Measurements from ENCODE around the gene PLEKHA4.

Gene PLEKHA4

DNA sequence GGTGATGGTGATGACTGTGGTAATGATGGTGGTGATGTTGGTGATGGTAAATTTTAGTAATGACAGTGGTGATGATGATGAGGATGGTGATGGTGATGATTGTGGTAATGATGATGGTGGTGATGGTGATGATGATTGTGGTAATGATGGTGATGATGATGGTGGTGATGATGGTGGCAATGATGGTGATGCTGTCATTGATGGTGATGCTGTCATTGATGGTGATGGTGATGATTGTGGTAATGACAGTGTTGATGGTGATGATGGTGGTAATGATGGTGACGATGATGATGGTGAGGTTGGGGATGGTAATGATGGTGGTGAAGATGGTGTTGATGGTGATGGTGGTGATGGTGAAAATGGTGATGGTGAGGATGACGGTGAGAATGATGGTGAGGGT, 45.9 kb downstream of the PLEKHA4 start:
- no peak for DNase-seq

GRCh38 chr19:48821633-48822032, 46.8 kb downstream of the PLEKHA4 start:
- no peak for DNase-seq

- DNase-seq = no peak
These were observed 49.0 kb downstream of the PLEKHA4 start for GRCh38 chr19:48819366-48819816.

DNA sequence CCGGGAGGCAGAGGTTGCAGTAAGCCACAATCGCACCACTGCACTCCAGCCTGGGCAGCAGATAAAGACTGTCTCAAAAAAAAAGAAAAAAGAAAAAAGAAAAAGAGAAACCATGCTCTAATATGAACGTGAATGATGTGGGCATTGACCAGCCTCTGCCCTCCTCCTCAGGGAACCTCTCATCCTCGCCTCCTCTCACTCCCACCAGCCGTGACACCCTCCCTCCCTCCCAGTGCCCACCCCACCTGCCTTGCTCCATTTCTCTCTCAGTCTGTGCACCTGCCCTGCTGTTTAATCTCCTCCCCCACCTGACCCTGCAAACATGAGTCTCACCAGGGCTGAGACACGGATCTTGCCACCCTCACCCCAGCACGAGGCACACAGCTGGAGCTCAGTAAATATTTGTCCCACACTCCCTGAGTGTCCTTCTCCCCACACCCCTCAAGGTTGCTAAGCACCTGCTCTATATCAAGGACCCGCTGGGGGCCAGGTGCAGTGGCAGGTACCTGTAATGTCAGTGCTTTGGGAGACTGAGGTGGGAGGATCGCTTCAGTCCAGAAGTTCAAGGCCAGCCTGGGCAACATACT, 50.1 kb downstream of the PLEKHA4 start:
- no peak for DNase-seq

- DNase-seq = no peak
These were observed 50.8 kb downstream of the PLEKHA4 start for GRCh38 chr19:48817585-48818124.

- no peak for DNase-seq
These were observed 52.4 kb downstream of the PLEKHA4 start for GRCh38 chr19:48815870-48816501.

- DNase-seq = no peak
These were observed 53.5 kb downstream of the PLEKHA4 start for GRCh38 chr19:48814895-48815294.

- DNase-seq = no peak
These were observed 55.1 kb downstream of the PLEKHA4 start for GRCh38 chr19:48813123-48813913.

GRCh38 chr19:48812094-48812929, 56.1 kb downstream of the PLEKHA4 start:
- DNase-seq = peak; percentile 68

- DNase-seq = no peak
These were observed 58.3 kb downstream of the PLEKHA4 start for GRCh38 chr19:48810151-48810550.

- no peak for DNase-seq
These were observed 60.7 kb downstream of the PLEKHA4 start for GRCh38 chr19:48807590-48808308.

GRCh38 chr19:48806818-48807589, 61.4 kb downstream of the PLEKHA4 start:
- DNase-seq = no peak

- DNase-seq = peak; percentile 39
These were observed 61.9 kb downstream of the PLEKHA4 start for GRCh38 chr19:48806518-48806817.

DNA sequence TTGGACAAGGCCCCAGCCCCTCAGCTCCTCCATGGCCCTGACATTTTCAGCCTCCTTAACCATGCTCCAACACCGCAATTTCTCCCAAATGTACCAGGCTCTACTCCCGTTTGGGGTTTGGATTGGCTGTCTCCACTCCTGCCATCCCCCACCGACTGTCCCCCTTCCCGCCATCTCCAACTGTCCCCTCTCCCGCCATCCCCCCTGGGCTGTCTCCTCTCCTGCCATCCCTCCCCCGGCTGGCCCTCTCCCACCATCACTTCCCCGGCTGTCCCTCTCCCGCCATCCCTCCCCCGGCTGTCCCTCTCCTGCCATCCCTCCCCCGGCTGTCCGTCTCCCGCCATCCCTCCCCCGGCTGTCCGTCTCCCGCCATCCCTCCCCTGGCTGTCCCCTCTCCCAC, 63.0 kb downstream of the PLEKHA4 start:
- DNase-seq = no peak

DNA sequence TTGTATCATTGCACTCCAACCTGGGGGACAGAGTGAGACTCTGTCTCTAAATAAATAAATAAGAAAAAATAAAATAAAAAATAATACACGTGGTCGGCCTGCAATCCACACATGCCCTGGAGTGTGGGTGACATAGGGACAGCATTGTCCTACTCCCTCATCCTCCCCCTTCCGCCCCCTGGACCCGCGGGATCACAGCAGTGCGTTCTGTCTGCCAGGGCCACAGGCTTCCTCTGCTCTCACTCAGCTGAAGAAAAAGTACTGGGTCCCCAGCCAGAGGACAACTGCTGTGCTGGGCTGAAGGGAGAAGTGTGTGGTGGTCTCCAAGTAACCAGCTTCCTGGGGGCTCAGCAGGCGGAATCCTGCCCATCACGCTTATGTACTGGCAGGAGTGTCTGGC, 63.9 kb downstream of the PLEKHA4 start:
- no peak for DNase-seq

- DNase-seq = no peak
These were observed 65.8 kb downstream of the PLEKHA4 start for GRCh38 chr19:48802623-48803022.

DNA sequence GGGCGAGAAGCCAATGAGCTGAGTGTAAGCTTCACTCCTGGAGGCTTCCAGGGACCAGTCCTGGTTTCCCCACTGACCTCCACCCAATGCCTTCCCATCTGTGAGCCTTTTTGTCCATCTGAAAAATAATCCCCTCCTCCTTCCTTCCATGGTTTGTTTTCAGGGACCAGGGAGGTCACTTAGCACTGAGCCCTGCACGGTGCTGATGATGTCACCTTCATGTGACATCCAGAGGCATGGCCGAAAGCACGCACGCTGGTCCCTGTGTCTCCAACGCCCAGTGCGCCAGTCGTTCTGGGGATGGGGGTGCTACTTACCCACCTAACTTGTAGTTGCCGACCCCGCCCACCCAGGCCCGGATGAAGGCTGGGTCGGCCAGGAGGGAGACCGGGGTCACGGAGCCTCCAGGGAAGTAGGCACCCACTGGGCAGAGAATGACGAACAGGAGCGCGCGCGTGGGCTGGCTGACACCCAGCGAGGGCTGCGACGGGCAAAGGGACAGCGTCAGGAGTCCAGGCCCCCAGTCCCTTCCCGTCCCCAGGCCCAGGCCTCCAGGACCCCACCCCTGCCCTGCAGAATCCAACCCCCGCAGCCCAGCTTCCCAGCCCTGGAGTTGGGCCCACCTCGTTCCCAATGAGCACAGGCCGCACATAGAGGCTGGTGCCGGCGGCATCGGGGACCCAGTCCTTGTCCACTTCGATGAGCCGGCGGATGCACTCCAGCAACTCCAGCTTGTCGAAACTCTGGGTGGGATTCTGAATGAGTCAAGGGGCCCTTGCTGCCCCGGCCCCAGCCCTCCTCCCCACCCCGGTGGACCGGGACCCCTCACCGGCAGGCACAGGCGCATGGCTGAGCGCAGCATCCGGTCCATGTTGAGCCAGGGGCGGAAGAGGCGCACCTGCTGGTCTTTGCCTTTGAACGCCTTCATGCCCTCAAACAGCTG, 68.8 kb downstream of the PLEKHA4 start:
- DNase-seq = no peak

- DNase-seq = no peak
These were observed 69.5 kb downstream of the PLEKHA4 start for GRCh38 chr19:48798937-48799336.

DNA sequence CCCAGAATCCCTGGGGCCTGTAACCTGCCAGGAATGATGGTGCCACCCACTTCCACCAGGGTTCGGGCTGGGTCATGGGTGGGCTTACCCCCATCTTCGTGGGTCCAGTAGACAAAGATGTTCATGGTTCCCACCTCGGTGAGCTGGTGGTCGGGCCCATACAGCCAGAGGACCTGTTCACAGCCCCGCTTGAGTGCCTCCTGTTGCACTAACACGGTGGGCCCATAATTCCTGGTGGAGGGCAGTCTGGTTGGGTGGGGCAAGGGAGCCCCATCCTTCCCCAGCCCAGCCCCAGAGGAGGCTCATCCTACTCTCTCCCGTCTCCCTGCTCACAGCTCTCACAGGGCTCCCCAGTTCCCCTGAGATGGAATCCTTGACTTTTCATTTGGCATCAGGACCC, 71.3 kb downstream of the PLEKHA4 start:
- DNase-seq = no peak

DNA sequence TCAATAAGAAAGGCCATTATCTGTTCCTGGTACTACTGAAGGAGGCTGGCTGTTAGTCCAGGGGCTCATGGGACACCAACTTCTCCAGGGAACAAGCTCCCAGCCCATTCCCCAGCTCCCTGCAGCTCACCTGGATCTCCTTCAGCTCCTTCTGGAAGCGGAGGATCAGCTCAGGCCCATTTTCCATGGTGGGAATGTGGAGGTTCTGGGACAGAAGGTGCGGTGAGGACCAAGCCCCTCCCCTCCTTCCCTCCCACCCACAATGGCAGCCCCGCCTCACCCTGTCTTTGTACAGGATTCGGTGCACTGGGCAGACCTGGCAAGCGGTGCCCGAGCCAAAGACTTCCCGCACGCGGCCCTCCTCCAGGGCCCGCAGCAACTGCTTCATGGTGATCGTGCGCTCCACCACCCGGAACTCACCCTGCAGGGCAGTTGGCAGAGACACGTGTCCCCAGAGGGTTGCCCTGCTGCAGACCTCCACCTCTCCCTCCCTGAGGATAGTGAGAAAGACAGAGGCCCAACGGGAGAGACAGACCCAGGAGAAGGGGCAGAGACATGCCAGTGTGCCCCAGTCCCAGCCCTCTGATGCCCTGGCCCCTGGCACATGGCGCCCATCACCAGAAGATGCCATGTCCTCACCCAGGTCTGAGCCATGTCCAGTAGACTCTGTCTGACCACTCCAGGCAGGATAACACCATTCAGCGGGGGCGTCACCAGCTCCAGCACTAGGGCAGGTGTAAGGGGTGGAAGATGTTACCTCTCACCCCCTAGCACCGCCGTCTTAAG, 71.9 kb downstream of the PLEKHA4 start:
- DNase-seq = no peak

Data from stimulated activated CD4-positive, alpha-beta T cell treated with anti-CD3 and anti-CD28 coated beads, Interleukin-1b, Interleukin-23, amount 100 ng/mL, for 48 hours (primary cell).